Body of pancreas (tissue), 4 donors: Measurements from ENCODE around the gene RBM19. TPM values are rescaled to one million over a fixed set of nuclear protein-coding genes. Genes with fewer than 3 reads are reported as not detected.

ENCODE experiments used
- ATAC-seq: fragments of 150-250 bp; one replicate; pipeline ENCODE4 v1.9.1; 2016
- DNase-seq, 4 donors: peaks; one replicate each; pipeline ENCODE4 v3.0.0-alpha.2; 2019
- H3K27ac ChIP-seq, 4 donors: fragments of 200-600 bp; sonication (generic); 1 replicate in 3 of 4; 2 replicates in 1 of 4; pipeline versions ENCODE4 v1.5.1 to v1.6.1; 2016 to 2019; ENCODE audit warnings: mild to moderate bottlenecking in 1 of 4, mixed read lengths in 1 of 4, moderate library complexity in 1 of 4
- H3K27me3 ChIP-seq, 2 donors: fragments of 200-600 bp; sonication (generic); one replicate each; pipeline ENCODE4 v1.6.0; 2016; ENCODE audit warnings: mild to moderate bottlenecking in 1 of 2
- H3K36me3 ChIP-seq, 2 donors: fragments of 200-600 bp; sonication (generic); replicated peaks in 1 of 2; 2 replicates each; pipeline ENCODE4 v1.5.1; 2016; ENCODE audit warnings: low read depth in 2 of 2; ENCODE audit not compliant: insufficient read depth in 1 of 2
- H3K4me1 ChIP-seq: fragments of 200-600 bp; sonication (generic); one replicate; pipeline ENCODE4 v1.6.0; 2016
- H3K4me3 ChIP-seq, 2 donors: fragments of 200-600 bp; sonication (generic); 1 replicate in 1 of 2; 2 replicates in 1 of 2; pipeline ENCODE4 v1.5.1; 2016 to 2019
- H3K9me3 ChIP-seq, 3 donors: fragments of 200-600 bp; sonication (generic); 1 replicate in 2 of 3; 2 replicates in 1 of 3; pipeline ENCODE4 v1.5.1; 2016
- CTCF ChIP-seq, 7 experiments: fragments of 450-650 bp in 4 of 7; fragments of 200-600 bp in 3 of 7; sonication (generic) in 3 of 7; IDR thresholded peaks; one replicate each; pipeline ENCODE4 v1.5.1; 2016 to 2019; ENCODE audit warnings: antibody characterized with exemption in 7 of 7
- POLR2A ChIP-seq, 3 donors: fragments of 450-650 bp; IDR thresholded peaks; one replicate each; pipeline ENCODE4 v1.6.1; 2016; ENCODE audit warnings: antibody characterized with exemption in 3 of 3, mild to moderate bottlenecking in 2 of 3
- WGBS, 2 donors: methylation state at CpG; one replicate each; pipeline ENCODE4 v1.1.5; 2017; 5-methylcytosine and 5-hydroxymethylcytosine counted together
- intact Hi-C: fragments of 100-400 bp; cut with DNase I; formaldehyde crosslinking; loops from one replicate; pipeline ENCODE4 v1.15.1; 2023
- total RNA-seq, 2 donors: library from RNA; depleted of rRNA; stranded (reverse); fragments of >200 nt; gene quantifications; one replicate each; pipeline ENCODE4 v1.1.0, GENCODE V29; 2016

The RBM19 gene
- total RNA-seq, 2 donors from 2014 or later = 18.4 to 36.3 TPM

DNA sequence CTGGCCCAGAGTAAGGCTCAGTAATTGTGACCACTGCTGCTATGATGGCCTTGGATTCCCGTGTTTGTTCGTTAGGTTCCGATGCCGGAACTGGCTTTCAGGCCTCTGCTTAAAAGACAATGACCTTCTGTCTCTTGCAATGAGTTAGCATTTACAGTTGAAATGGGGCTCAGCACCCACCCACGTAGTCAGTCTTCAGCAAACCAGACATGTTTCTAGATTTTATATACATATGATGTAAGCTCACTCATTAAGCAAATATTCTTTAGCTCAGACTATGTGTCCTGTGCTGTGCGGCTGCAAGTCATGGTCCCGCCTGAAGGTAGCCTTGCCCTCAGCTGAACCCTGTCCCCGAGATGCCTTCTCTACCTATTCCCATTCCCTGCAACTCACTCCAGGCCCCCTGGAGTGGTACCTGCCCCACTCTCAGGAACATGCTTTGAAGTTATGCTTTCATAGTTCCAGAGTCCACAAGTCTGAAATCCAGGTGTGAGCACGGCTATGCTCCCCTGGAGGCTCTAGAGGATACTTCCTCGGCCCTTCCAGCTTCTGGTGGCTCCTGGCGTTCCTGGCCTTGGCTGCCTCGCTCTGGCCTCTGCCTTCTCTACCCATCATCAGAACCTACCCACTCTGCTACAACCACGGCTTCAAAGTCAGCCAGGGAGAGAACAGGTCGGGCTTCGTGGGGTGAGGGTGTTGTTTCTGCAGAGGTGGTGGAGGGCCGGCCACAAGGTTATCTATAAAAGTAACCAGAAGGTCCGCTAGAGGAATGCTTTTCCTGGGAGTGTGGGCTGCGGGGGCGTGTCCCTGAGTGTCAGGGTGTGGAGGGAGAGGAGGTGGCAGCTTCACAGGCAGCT lies 157.8 kb downstream of the RBM19 start:
- intact Hi-C loops = no loop called here
- Histone ChIP-seq H3K27me3 (no peaks in the 10 kb centered on the region), H3K36me3 (no peaks in the 10 kb centered on the region), H3K9me3 (no peaks in the 10 kb centered on the region), H3K4me1 (no peaks in the 10 kb centered on the region), H3K4me3 (no peak overlapping the region), H3K27ac (no peak overlapping the region)
- ATAC-seq (no peak), DNase-seq (no peak)
- 57 to 66% methylated on average over 17 to 19 of the region's 19 CpGs for WGBS, 2 donors
- TF ChIP-seq POLR2A (IDR thresholded peaks at IDR 0.05) (no peak), CTCF (IDR thresholded peaks at IDR 0.05) (no peak)

- ATAC-seq (no peak), DNase-seq (no peak)
- Histone ChIP-seq H3K27me3 (no peaks in the 10 kb centered on the region), H3K4me1 (no peaks in the 10 kb centered on the region), H3K4me3 (no peak overlapping the region), H3K36me3 (no peaks in the 10 kb centered on the region), H3K9me3 (no peaks in the 10 kb centered on the region), H3K27ac (no peak overlapping the region)
- TF ChIP-seq POLR2A (IDR thresholded peaks at IDR 0.05) (no peak), CTCF (IDR thresholded peaks at IDR 0.05) (no peak)
- intact Hi-C loops = no loop called here
- WGBS, 2 donors = 88 to 89% methylated on average over 5 of the region's 5 CpGs
Observed at GRCh38 chr12:113805673-113806072, 160.5 kb downstream of the RBM19 start.

GRCh38 chr12:113804961-113805600 lies 161.0 kb downstream of the RBM19 start:
- 74 to 75% methylated on average over 11 to 16 of the region's 16 CpGs for WGBS, 2 donors
- intact Hi-C loops = no loop called here

DNA sequence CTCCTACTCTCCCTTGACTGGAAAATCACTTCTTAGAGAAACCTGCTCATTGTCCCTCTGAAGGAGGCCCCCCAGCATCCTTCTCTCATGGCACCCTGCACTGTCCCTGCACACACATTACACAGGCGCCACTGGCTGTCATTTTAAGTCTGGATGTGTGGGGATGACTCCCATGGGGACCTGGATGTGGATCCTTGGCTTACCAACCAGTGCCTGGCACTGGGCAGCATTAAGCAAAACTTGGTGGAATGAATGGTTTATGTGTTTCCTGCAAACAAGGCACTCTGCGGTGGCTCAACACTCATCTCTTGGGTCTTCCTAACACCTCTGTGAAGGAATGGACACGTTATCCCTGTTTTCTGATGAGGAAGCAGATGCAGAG lies 162.4 kb downstream of the RBM19 start:
- Histone ChIP-seq H3K4me3 (no peak overlapping the region), H3K9me3 (no peaks in the 10 kb centered on the region), H3K27ac (no peak overlapping the region), H3K36me3 (no peaks in the 10 kb centered on the region), H3K27me3 (no peaks in the 10 kb centered on the region), H3K4me1 (no peaks in the 10 kb centered on the region)
- ATAC-seq (no peak), DNase-seq (no peak)
- TF ChIP-seq CTCF (IDR thresholded peaks at IDR 0.05) (no peak), POLR2A (IDR thresholded peaks at IDR 0.05) (no peak)
- intact Hi-C loops = no loop called here
- 73 to 95% methylated on average over 2 to 3 of the region's 3 CpGs for WGBS, 2 donors

More at GRCh38 chr12:113804961-113805600, 161.0 kb downstream of the RBM19 start:
- DNase-seq = no peak
- no peaks in the 10 kb centered on the region for H3K9me3 ChIP-seq
- H3K4me1 ChIP-seq = no peaks in the 10 kb centered on the region
- H3K27me3 ChIP-seq = no peaks in the 10 kb centered on the region
- no peak for ATAC-seq
- no peaks in the 10 kb centered on the region for H3K36me3 ChIP-seq
- H3K4me3 ChIP-seq = no peak overlapping the region
- H3K27ac ChIP-seq = no peak overlapping the region
- TF ChIP-seq CTCF (IDR thresholded peaks at IDR 0.05) (no peak), POLR2A (IDR thresholded peaks at IDR 0.05) (no peak)
